ENCODE results near the gene PLD1.
"Not testable (repeated sequence)": the region's sequence is repeated elsewhere in the genome, so short reads cannot be mapped to it uniquely, and the experiment has no call there.

PLD1 gene

DNA sequence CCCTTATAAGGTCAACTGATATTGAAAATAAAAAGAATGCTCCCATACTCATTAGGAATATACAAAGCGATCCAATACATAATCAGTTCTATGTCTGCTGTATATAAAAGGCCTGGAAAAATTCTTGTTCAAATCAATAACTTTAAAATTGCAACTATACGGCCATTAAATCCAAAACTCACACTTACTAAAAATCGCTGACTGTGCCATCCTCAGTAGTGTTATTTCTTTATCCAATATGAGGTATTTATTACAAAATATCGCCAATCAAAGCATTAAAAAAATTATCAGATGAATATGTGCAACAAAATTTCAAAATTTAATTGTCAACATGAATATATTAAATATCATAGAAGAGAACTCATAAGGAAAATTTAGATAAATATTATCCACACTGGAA lies 146.5 kb downstream of the PLD1 start:
- DNase-seq (ENCODE audit: low read depth, low spot score), result no peak

GRCh38 chr3:171661484-171661883 lies 148.8 kb downstream of the PLD1 start:
- no peak for DNase-seq (ENCODE audit: low read depth, low spot score)

- DNase-seq (ENCODE audit: low read depth, low spot score), result no peak
Observed at GRCh38 chr3:171660188-171660587, 150.1 kb downstream of the PLD1 start.

GRCh38 chr3:171658841-171659240 lies 151.4 kb downstream of the PLD1 start:
- no peak for DNase-seq (ENCODE audit: low read depth, low spot score)

DNA sequence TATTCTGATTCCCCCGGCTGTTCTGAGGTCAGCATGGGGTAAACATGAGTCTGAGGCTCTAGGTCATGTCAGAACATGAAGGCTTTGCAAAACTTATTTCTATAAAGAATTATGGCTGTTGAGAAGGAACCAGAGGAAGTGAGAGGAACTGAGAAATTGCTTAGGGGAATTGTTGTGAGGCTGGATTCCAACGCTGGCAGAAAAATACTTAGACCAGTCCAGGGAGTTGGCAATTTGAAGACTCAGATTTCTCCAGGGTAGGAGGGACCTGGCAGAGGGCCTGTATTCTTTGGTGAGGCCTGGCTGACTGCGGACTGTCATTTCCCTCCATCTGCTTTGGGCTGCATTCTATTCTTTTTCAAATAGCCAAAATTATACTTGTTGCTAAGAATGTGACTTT lies 155.5 kb downstream of the PLD1 start:
- no peak for DNase-seq (ENCODE audit: low read depth, low spot score)

DNA sequence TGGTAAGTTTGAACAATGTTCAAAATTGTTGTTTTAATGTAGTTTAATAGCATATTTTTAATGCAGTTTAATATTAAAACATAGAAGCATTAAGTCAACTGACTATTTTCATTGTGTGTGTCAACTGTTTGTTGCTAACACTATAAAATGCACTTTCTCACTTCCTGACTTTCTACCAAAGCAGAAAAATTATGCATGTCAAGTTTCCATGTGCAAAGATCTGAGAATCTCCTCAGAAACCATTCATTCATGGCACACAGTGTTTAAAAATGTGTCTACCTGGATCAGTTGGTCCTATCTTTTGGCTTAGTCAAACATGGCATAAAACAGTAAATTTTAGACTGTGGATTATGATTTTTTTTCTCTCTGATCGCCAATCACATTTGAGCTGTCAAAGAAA lies 156.0 kb downstream of the PLD1 start:
- no peak for DNase-seq (ENCODE audit: low read depth, low spot score)

DNA sequence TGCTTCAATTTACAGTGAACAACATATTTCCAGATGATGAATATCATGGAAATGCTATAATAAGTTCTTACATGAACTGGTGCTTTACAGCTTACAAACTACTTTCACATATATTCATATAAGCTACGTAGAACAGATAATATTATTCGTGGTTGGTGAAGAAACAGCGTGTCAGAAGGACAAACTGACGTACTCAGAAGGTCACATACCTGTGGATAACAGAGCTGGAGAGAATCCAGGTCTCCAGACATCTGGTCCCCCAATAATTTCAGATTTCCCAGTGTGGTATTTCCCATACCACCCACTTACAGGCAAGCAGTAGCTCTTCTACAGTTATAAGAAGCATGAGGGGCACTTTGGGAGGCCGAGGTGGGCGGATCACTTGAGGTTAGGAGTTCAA lies 156.6 kb downstream of the PLD1 start:
- no peak for DNase-seq (ENCODE audit: low read depth, low spot score)

DNA sequence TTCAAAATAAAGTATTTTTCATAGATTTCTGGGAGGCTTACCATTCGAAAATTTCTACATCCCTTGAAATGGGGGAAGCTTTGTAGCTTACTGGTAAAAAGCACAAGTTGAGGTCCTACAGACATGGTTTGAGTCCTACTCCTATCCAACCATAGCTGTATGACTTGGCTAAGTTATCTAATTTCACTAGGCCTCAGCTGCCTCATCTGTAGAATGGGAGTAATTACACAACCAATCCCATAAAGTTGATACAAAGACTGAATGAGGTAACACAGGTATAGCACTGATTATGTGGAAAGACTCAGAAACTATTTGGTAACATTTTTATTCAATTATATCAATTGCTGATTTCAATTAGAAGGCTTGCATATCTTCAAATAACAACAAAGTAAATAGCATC lies 157.4 kb downstream of the PLD1 start:
- DNase-seq (ENCODE audit: low read depth, low spot score), result no peak

DNA sequence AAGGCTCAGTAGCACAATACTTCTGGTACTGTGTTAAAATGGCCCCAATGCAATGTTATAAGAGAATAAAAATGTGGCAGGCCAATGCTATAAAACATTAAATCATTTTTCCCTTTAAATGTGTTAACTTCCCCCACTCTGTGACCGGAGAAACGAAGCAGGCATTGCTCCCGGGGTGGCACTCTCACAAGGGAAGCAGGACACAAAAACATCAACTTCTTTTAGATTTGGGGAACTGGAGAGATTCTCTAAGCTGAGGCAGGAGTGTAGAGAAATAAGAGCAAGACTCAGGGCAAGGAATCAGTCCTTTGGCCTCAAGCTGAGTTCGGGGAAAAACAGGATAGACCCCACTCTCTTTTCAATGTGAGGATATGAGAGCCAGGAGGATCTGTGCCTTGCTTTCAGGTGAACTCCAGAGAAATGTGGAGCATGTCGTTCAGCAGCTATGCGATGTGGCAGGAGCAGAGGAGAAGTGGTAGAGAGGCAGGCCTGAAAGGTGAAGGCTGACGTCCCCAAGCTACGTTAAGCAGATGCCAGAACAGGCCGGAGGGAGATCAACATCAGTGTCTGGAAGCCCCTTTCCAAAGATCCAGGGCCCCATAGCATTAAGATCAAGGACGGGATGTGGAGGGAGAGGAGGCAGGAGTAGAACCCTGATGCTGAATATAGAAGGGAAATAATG lies 160.2 kb downstream of the PLD1 start:
- no peak for DNase-seq (ENCODE audit: low read depth, low spot score)

DNA sequence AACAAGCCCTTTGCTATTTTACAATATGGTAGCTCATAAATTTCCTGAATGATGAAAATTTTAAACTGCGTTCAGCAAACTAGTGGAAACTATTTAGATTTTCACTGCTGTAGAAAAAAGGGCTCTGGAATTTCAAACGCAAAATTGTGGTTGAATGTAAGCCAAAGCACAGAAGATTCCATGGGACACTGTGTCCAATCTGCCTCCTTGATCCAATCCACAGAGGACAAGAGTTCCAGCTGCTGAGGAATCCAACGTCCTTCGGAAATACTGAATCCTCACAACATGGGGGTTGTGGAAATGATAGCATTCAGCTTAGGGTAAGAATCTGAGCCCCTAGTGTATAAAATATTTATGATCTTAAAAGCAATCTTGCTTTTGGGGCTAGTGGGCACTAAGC lies 161.0 kb downstream of the PLD1 start:
- no peak for DNase-seq (ENCODE audit: low read depth, low spot score)

GRCh38 chr3:171648069-171648468 lies 162.2 kb downstream of the PLD1 start:
- DNase-seq (ENCODE audit: low read depth, low spot score), result no peak

GRCh38 chr3:171646357-171647133 lies 163.7 kb downstream of the PLD1 start:
- no peak for DNase-seq (ENCODE audit: low read depth, low spot score)

GRCh38 chr3:171644681-171645080 lies 165.6 kb downstream of the PLD1 start:
- no peak for DNase-seq (ENCODE audit: low read depth, low spot score)

DNA sequence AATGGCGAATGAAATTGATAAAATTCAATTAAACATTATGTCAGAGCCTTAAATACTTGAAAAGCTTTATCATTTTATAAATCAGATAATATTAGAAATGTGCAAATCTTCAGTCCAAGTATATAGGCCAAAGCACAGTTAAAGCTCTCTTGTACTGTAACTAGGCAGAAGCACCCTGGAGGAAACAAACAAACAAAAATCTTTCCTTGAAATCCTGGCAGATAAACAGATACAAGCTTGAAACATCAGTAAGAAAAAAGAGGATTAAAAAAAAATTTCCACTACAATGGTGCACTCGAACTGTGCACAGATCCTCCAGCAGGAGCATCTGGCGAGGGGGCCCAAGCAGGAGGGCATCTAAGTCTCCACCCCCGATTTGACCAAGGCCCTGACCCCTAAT lies 166.6 kb downstream of the PLD1 start:
- DNase-seq (ENCODE audit: low read depth, low spot score), result no peak

DNA sequence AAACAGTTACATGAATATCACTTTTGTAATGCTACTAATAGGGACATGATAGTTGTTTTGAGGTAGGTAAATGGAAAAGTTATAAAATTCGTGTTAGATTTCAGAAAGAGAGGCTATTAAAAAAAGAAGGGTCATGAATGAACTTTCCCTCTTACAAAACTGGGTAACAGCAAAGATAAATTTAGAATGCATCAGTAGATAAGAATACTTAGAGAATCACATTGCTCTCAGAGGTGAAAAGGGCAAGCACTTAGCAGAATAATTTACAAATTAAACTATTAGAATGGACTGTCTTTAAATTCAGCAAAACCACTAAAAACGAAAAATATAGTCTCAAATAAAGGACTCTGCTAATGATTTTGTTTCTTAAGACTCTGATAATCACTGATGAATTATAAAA lies 167.2 kb downstream of the PLD1 start:
- DNase-seq (ENCODE audit: low read depth, low spot score), result no peak

DNA sequence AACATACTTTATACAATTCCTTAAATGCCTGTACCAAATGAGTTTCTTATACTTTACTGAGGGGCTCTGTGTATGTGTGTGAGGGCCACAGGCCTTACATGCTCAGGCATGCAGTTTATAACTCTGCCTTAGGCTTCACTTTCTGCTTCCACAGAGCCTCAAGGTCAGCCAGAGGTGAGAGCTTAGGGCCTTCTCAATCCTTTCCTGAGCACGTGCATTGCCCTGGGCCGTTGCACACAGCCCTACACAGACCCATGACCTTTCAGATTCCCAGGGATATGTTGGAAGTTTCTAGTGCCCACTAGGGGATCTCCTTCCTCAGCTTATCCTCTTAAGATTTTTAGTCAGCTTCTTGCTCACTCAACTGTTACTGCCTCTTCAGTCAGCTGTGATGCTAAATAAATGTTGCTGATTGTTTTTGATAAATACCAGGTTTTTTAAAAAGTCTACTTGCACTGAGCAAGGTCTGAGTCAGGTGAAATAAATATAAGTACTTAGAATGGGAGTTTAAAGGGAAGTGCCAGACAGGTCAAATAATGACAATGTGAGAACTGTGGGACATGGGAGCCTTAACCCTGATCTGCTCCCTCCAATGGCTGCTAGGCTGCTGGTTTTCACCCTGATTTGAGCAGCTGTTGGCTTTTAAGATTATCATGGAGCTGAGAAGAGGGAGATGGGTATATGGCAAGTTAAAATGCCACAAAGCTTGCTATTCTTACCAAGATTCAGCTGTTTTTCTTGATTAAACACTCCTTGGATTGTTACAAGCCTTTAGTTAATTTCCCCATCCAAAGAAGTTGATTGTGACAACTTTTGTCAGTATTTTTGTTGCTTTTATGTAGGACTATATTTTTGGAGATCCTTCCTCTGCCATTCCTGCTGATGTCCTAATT lies 169.5 kb downstream of the PLD1 start:
- no peak for DNase-seq (ENCODE audit: low read depth, low spot score)

DNA sequence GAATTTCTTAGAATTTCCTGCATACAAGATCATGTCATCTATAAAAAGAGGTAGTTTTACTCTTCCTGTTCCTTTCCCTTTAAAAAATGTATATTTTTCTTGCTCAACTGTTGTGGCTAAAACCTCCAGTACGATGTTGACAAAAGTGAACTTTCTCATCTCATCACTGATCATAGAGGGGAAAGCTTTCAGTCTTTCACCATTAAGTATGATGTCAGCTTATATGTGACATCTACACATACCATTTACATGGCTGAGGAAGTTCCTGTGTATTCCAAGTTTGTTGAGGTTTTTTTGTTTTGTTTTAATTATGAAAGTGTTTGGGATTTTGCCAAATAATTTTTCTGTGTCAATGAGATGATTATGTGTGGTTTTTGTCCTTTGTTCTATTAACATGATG lies 173.6 kb downstream of the PLD1 start:
- no peak for DNase-seq (ENCODE audit: low read depth, low spot score)

GRCh38 chr3:171632766-171633165 lies 177.5 kb downstream of the PLD1 start:
- DNase-seq (ENCODE audit: low read depth, low spot score), result no peak

DNA sequence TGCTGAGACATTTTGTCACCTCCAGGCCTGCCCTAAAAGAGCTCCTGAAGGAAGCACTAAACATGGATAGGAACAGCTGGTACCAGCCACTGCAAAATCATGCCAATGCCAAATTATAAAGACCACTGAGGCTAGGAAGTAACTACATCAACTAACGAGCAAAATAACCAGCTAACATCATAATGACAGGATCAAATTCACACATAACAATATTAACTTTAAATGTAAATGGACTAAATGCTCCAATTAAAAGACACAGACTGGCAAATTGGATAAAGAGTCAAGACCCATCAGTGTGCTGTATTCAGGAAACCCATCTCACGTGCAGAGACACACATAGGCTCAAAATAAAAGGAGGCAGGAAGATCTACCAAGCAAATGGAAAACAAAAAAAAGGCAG lies 183.5 kb downstream of the PLD1 start:
- DNase-seq (ENCODE audit: low read depth, low spot score), result not testable (repeated sequence)

GRCh38 chr3:171622126-171622525 lies 188.2 kb downstream of the PLD1 start:
- DNase-seq (ENCODE audit: low read depth, low spot score), result no peak

DNA sequence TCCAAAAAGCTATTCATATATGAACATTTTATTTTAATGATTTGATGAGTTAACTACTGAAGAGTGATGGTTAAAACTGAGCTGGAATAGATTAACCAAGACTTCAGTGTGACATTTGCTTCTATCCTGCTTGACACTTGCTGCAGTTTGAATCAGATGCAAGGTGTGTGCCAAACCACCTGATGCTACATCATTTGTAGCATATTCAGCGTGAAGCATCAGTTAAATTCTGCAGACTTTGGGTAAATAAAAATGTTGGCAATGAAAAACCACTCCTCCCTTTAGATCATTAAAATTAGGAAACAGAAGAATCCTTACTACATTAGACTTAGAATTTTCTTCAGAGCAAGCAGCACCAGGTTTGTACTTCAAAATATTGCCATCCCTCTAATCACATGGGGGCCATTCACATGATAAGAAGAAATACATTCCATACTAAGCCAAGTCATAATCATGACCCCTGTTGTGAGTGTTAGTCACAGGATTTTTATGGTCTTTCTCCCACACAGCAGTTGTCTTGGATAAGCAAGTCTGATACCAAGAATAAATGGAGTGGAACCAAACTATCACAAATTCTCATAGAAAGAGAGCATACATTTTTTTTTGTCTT lies 189.4 kb downstream of the PLD1 start:
- DNase-seq (ENCODE audit: low read depth, low spot score), result no peak

GRCh38 chr3:171616798-171617197 lies 193.5 kb downstream of the PLD1 start:
- DNase-seq (ENCODE audit: low read depth, low spot score), result no peak
